Activated T-helper 1 cell treated with Interleukin-2 at 50 U/mL for 16 hours (primary cell): Measurements from ENCODE around the gene USP37.

Experiments
- DNase-seq: peaks from one replicate; pipeline ENCODE4 v3.0.0-alpha.2; 2020; ENCODE audit warnings: low read depth

Gene USP37

GRCh38 chr2:218476676-218477075 lies 91.5 kb downstream of the USP37 start:
- no peak for DNase-seq

GRCh38 chr2:218474527-218474926 lies 93.6 kb downstream of the USP37 start:
- no peak for DNase-seq

- DNase-seq = no peak
Observed at GRCh38 chr2:218472988-218473387, 95.2 kb downstream of the USP37 start.

GRCh38 chr2:218471982-218472381 lies 96.2 kb downstream of the USP37 start:
- no peak for DNase-seq

GRCh38 chr2:218471036-218471435 lies 97.1 kb downstream of the USP37 start:
- no peak for DNase-seq

GRCh38 chr2:218470448-218470847 lies 97.7 kb downstream of the USP37 start:
- DNase-seq = no peak

- no peak for DNase-seq
Observed at GRCh38 chr2:218465987-218466633, 102.0 kb downstream of the USP37 start.

GRCh38 chr2:218458598-218458997 lies 109.6 kb downstream of the USP37 start:
- DNase-seq = no peak

- no peak for DNase-seq
Observed at GRCh38 chr2:218456849-218457248, 111.3 kb downstream of the USP37 start.

GRCh38 chr2:218452079-218452478 lies 116.1 kb downstream of the USP37 start:
- DNase-seq = no peak

GRCh38 chr2:218448934-218449333 lies 119.2 kb downstream of the USP37 start:
- DNase-seq = no peak

- no peak for DNase-seq
Observed at GRCh38 chr2:218447072-218447471, 121.1 kb downstream of the USP37 start.

- DNase-seq = no peak
Observed at GRCh38 chr2:218446547-218446946, 121.6 kb downstream of the USP37 start.

- no peak for DNase-seq
Observed at GRCh38 chr2:218445602-218446001, 122.5 kb downstream of the USP37 start.

- no peak for DNase-seq
Observed at GRCh38 chr2:218444692-218445357, 123.3 kb downstream of the USP37 start.

- no peak for DNase-seq
Observed at GRCh38 chr2:218438596-218438995, 129.6 kb downstream of the USP37 start.

- DNase-seq = no peak
Observed at GRCh38 chr2:218437969-218438368, 130.2 kb downstream of the USP37 start.

GRCh38 chr2:218436992-218437391 lies 131.2 kb downstream of the USP37 start:
- no peak for DNase-seq

- no peak for DNase-seq
Observed at GRCh38 chr2:218435003-218435982, 132.9 kb downstream of the USP37 start.

- no peak for DNase-seq
Observed at GRCh38 chr2:218434456-218434855, 133.7 kb downstream of the USP37 start.

GRCh38 chr2:218432676-218433365 lies 135.3 kb downstream of the USP37 start:
- DNase-seq = no peak

- DNase-seq = no peak
Observed at GRCh38 chr2:218431878-218432277, 136.3 kb downstream of the USP37 start.
